H1 (cell line): ENCODE measurements around the gene B3GALT6. TPM values are rescaled to one million over a fixed set of nuclear protein-coding genes. Genes with fewer than 3 reads are reported as not detected.

ENCODE experiments used
- CHD1 ChIP-seq: IDR thresholded peaks from 2 replicates; pipeline ENCODE4 v1.6.1; 2012; ENCODE audit warnings: low read depth, low read length, improper control_type of control experiment
- CTBP2 ChIP-seq: IDR thresholded peaks from 2 replicates; pipeline ENCODE4 v1.7.0; 2011; ENCODE audit warnings: borderline replicate concordance, mild to moderate bottlenecking, moderate library complexity, mixed read lengths, low read length; ENCODE audit not compliant: insufficient read depth, insufficient read length
- JUN ChIP-seq: IDR thresholded peaks from 2 replicates; pipeline ENCODE4 v1.6.1; 2011; ENCODE audit warnings: low read depth, mild to moderate bottlenecking, improper control_type of control experiment, low read length
- RXRA ChIP-seq: IDR thresholded peaks from 2 replicates; pipeline ENCODE4 v1.6.1; 2011; ENCODE audit warnings: low read depth, mild to moderate bottlenecking, low read length, moderate library complexity; ENCODE audit not compliant: insufficient read depth
- SP4 ChIP-seq: IDR thresholded peaks from 2 replicates; pipeline ENCODE4 v1.6.1; 2012; ENCODE audit warnings: low read length, inconsistent platforms
- SRF ChIP-seq: IDR thresholded peaks from 2 replicates; pipeline ENCODE4 v1.6.1; 2011; ENCODE audit warnings: mild to moderate bottlenecking, low read depth, low read length, moderate library complexity
- TAF1 ChIP-seq: IDR thresholded peaks from 2 replicates; pipeline ENCODE4 v1.6.1; 2011; ENCODE audit warnings: mild to moderate bottlenecking, low read depth, low read length
- TCF12 ChIP-seq: IDR thresholded peaks from 2 replicates; pipeline ENCODE4 v1.6.1; 2011; ENCODE audit warnings: low read depth, mild to moderate bottlenecking, low read length
- polyA plus RNA-seq, 7 experiments: library from polyadenylated mRNA; depleted of rRNA in 3 of 7; stranded (reverse) in 5 of 7; unstranded in 2 of 7; fragments of >200 nt in 5 of 7; fragments of 200-250 nt in 2 of 7; gene quantifications; 1 replicate in 5 of 7; 2 replicates in 1 of 7; 4 replicates in 1 of 7; pipeline versions ENCODE4 v1.2.1 to v1.2.3, GENCODE V29; 2011 to 2013; ENCODE audit warnings: missing spikeins in 2 of 7, mixed read lengths in 2 of 7
- total RNA-seq: library from RNA; stranded (reverse); fragmentation: NEBNext Ultra II Directional; extraction: Animal tissue kit (Norgen Biotek cat#: 25700); gene quantifications from 2 replicates; pipeline ENCODE4 v1.2.1, GENCODE V29; 2021

Gene B3GALT6
- total and polyA plus RNA-seq, 2 of the 8 experiments (the other 6 are each of a cell fraction or from before 2014, with no cell fraction given): 18.4 to 20.4 TPM

DNA sequence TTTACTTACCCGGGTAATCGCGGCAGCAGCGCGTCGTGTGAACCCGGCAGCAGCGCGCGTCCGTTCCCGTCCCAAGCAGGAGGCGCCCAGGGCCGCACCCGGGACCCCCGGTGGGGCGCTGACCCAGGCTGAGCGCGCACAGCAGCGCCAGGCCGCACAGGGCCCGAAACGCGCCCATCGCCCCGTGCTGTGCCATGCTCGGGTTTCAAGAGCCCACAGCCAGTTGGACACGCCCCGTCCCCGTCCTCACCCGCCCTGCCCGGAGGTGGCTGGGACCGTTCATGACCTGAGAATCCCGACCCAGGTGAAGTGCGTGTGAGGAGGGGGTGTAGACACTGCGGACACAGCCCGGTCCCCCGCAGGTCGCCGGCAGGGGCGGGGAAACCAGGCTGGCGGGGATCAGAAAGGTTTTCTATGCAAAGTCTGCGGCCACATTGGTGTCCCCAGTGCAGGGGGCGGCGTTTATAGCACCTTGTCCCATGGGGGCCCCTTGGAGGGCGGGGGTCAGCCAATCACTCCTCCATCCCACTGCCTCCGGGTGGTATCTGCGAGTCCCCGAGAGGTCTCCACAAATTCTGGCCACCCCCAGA is 25.6 kb upstream of the B3GALT6 start, which contains the start of gene TNFRSF18 (continued):
- TF ChIP-seq TAF1 (no peak), RXRA (no peak), CTBP2 (no peak), JUN (no peak), SRF (no peak), CHD1 (no peak), SP4 (no peak), TCF12 (no peak)
